ENCODE measurements around the gene PROB1. TPM values are rescaled to one million over a fixed set of nuclear protein-coding genes. Genes with fewer than 3 reads are reported as not detected.

The PROB1 gene
- total and polyA plus RNA-seq, 2 of the 8 experiments (the other 6 are each of a cell fraction or from before 2014, with no cell fraction given), result 0.89 to 3.1 TPM

DNA sequence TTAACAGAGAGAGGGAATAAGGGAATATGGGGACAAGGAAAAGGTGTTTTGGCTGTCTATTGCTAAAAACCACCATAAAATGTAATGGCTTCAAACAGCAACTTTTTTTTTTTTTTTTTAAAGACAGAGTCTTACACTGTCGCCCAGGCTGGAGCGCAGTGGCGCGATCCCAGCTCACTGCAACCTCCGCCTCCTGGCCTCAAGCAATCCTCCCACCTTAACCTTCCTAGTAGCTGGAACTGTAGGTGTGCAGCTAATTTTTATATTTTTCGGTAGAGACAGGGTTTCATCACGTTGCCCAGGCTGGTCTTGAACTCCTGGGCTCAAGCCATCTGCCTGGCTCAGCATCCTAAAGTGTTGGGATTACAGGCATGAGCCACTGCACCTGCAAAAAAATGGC lies 13.3 kb upstream of the PROB1 start:
- Histone ChIP-seq H3K9me3 (ENCODE audit: insufficient read depth in 2 of 2, low read depth in 1 of 2, low read length in 1 of 2) (no peaks in the 10 kb centered on the region), H2AK5ac (ENCODE audit: low read depth, low read length) (no peak overlapping the region), H2BK12ac (ENCODE audit: low read depth, low read length) (no peak overlapping the region), H2BK20ac (ENCODE audit: low read length) (no peak overlapping the region), H2BK15ac (ENCODE audit: low read length) (no peak overlapping the region), H3K36me3 (ENCODE audit: control insufficient read depth in 2 of 4, insufficient read depth in 4 of 4, low read length in 3 of 4) (peaks cover 0 to 3% (median 1%) of the 10 kb centered on the region in 4 experiments; a peak in 3 of 8 replicates), H4K20me1 (replicated peaks in 1 of 2; ENCODE audit: control insufficient read depth in 1 of 2, insufficient read depth in 2 of 2, low read length in 2 of 2) (peaks cover 0 to 1% of the 10 kb centered on the region in 2 experiments), H3K14ac (ENCODE audit: insufficient read length) (no peak overlapping the region), H2BK5ac (ENCODE audit: low read depth, low read length) (no peak overlapping the region), H3K23me2 (ENCODE audit: low read depth, low read length) (peaks cover 4% of the 10 kb centered on the region; the same call in 1 of the 2 replicates), H4K5ac (ENCODE audit: insufficient read length, low read depth, low read length) (no peak overlapping the region), H4K91ac (replicated peaks; ENCODE audit: insufficient read length, low read length) (no peak overlapping the region), H3K4me2 (ENCODE audit: insufficient read depth in 1 of 2, low read depth in 2 of 2, low read length in 2 of 2) (no peak overlapping the region), H3K23ac (ENCODE audit: insufficient read length) (no peak overlapping the region), H3K4me1 (replicated peaks in 1 of 4; ENCODE audit: control insufficient read depth in 3 of 4, insufficient read depth in 4 of 4, low read length in 3 of 4) (peaks cover 0 to 7% (median 4%) of the 10 kb centered on the region in 4 experiments; a peak in 6 of 7 replicates), H3K56ac (replicated peaks; ENCODE audit: insufficient read length, low read depth, low read length) (no peak overlapping the region), H2BK120ac (replicated peaks; ENCODE audit: low read depth, low read length) (no peak overlapping the region), H3K4me3 (ENCODE audit: extremely low read depth in 1 of 4, insufficient read depth in 2 of 4, low read depth in 3 of 4, low read length in 4 of 4) (no peak overlapping the region), H3K27me3 (replicated peaks in 1 of 4; ENCODE audit: control insufficient read depth in 3 of 4, extremely low read depth in 1 of 4, insufficient read depth in 3 of 4, low read length in 3 of 4) (0 out of 7 replicates have a peak, but pooled peaks cover 0 to 4% (median 0%) of the 10 kb centered on the region in 4 experiments), H3K27ac (ENCODE audit: low read depth, low read length) (no peak overlapping the region), H3K9ac (replicated peaks in 1 of 4; ENCODE audit: extremely low read depth in 1 of 4, low read depth in 3 of 4, low read length in 3 of 4) (no peak overlapping the region), H3K18ac (ENCODE audit: extremely low read depth, low read length) (no peak overlapping the region), H3K79me1 (ENCODE audit: low read depth, low read length) (no peaks in the 10 kb centered on the region), H2AFZ (ENCODE audit: low read length) (no peak overlapping the region), H3K79me2 (ENCODE audit: control insufficient read depth in 1 of 2, insufficient read depth in 2 of 2, low read length in 2 of 2) (no peaks in the 10 kb centered on the region; a peak in 1 of 4 replicates), H4K8ac (ENCODE audit: extremely low read depth, insufficient read depth, low read length) (no peak overlapping the region), H3K4ac (replicated peaks; ENCODE audit: insufficient read length, low read depth, low read length) (no peak overlapping the region)
- CTCF ChIA-PET (ENCODE audit: partially characterized antibody), result interaction anchor here (1.2 to 8.2 kb wide), 5 partner anchors 12 to 369 kb away, joined by 3 to 69 read pairs (median 6); no protein-coding TSS in a partner anchor
- FAIRE-seq (no peak), DNase-seq (ENCODE audit: low read depth in 1 of 2, low spot score in 2 of 2) (no peak)
- TF ChIP-seq SRF (IDR thresholded peaks at IDR 0.05; ENCODE audit: low read depth, low read length) (no peak), RFX5 (IDR thresholded peaks at IDR 0.05; ENCODE audit: borderline replicate concordance, low read depth, low read length) (no peak), JUND (IDR thresholded peaks at IDR 0.05; ENCODE audit: low read length) (no peak), KDM5A (IDR thresholded peaks at IDR 0.05; ENCODE audit: low read length) (no peak), CHD1 (IDR thresholded peaks at IDR 0.05; ENCODE audit: low read depth, low read length) (no peak), BRCA1 (IDR thresholded peaks at IDR 0.05; ENCODE audit: low read depth, low read length) (no peak), SUZ12 (IDR thresholded peaks at IDR 0.05; ENCODE audit: low read length) (no peak)
- TF ChIP-seq, protein P1, sequence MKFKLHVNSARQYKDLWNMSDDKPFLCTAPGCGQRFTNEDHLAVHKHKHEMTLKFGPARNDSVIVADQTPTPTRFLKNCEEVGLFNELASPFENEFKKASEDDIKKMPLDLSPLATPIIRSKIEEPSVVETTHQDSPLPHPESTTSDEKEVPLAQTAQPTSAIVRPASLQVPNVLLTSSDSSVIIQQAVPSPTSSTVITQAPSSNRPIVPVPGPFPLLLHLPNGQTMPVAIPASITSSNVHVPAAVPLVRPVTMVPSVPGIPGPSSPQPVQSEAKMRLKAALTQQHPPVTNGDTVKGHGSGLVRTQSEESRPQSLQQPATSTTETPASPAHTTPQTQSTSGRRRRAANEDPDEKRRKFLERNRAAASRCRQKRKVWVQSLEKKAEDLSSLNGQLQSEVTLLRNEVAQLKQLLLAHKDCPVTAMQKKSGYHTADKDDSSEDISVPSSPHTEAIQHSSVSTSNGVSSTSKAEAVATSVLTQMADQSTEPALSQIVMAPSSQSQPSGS (IDR thresholded peaks at IDR 0.05; ENCODE audit: low read length), result no peak
- POLR2A ChIA-PET (ENCODE audit: partially characterized antibody), result interaction anchor here (1.3 kb wide), 1 partner anchor 31 kb away, joined by 3 read pairs; no protein-coding TSS in a partner anchor
- 93% methylated on average over 7 of the region's 7 CpGs; no CpG with 5 or more reads in 1 of the 2 experiments for WGBS, 2 experiments (ENCODE audit: extremely low coverage in 1 of 2, insufficient coverage in 1 of 2, insufficient read length in 1 of 2, insufficient replicate concordance in 2 of 2, low coverage in 1 of 2, low lambda C conversion rate in 2 of 2, missing lambda C conversion rate in 1 of 2)
